Breast epithelium (tissue), 4 donors: ENCODE data around the gene HOXB6. TPM values are rescaled to one million over a fixed set of nuclear protein-coding genes. Genes with fewer than 3 reads are reported as not detected.
A peak's percentile ranks its signal among the peaks of the same experiment; 100 is the strongest.

ENCODE experiments used
- DNase-seq, 2 donors: peaks; one replicate each; pipeline ENCODE4 v3.0.0-alpha.2; 2019; ENCODE audit warnings: low spot score in 2 of 2
- H3K27ac ChIP-seq, 2 donors: fragments of 200-600 bp; sonication (generic) in 1 of 2; one replicate each; pipeline ENCODE4 v1.5.1; 2016 to 2019; ENCODE audit warnings: mild to moderate bottlenecking in 1 of 2
- H3K27me3 ChIP-seq, 2 donors: fragments of 200-600 bp; sonication (generic) in 1 of 2; one replicate each; pipeline versions ENCODE4 v1.5.1 to v1.6.0; 2017 to 2019; ENCODE audit warnings: control low read depth in 1 of 2, mild to moderate bottlenecking in 1 of 2
- H3K36me3 ChIP-seq: fragments of 200-600 bp; one replicate; pipeline ENCODE4 v1.5.1; 2019
- H3K4me1 ChIP-seq, 2 donors: fragments of 200-600 bp; sonication (generic); one replicate each; pipeline ENCODE4 v1.5.1; 2016 to 2019; ENCODE audit warnings: control low read depth in 1 of 2
- H3K4me3 ChIP-seq, 3 donors: fragments of 200-600 bp; sonication (generic); 1 replicate in 2 of 3; 2 replicates in 1 of 3; pipeline ENCODE4 v1.5.1; 2016 to 2019; ENCODE audit warnings: mild to moderate bottlenecking in 3 of 3, moderate library complexity in 2 of 3
- H3K9me3 ChIP-seq, 2 donors: fragments of 200-600 bp; sonication (generic) in 1 of 2; one replicate each; pipeline ENCODE4 v1.5.1; 2016 to 2019; ENCODE audit warnings: control low read depth in 1 of 2
- POLR2A ChIP-seq: fragments of 450-650 bp; IDR thresholded peaks from one replicate; pipeline ENCODE4 v1.6.1; 2016; ENCODE audit warnings: antibody characterized with exemption, mild to moderate bottlenecking, moderate library complexity
- POLR2AphosphoS5 ChIP-seq, 3 donors: sonication (generic); formaldehyde crosslinking; IDR thresholded peaks; one replicate each; pipeline ENCODE4 v1.6.1; 2017; ENCODE audit warnings: antibody characterized with exemption in 3 of 3
- intact Hi-C: fragments of 100-400 bp; cut with DNase I; formaldehyde crosslinking; loops from one replicate; pipeline ENCODE4 v1.15.1; 2023; ENCODE audit warnings: low total_unique reads
- total RNA-seq, 3 donors: library from RNA; depleted of rRNA; stranded (reverse); fragments of >200 nt; gene quantifications; one replicate each; pipeline ENCODE4 v1.1.0, GENCODE V29; 2016
- TF ChIP-seq, protein P1 (sequence below), 3 donors: fragments of 450-650 bp; IDR thresholded peaks; one replicate each; pipeline ENCODE4 v1.5.1; 2016 to 2017; ENCODE audit warnings: antibody characterized with exemption in 3 of 3, mild to moderate bottlenecking in 3 of 3, moderate library complexity in 3 of 3

The HOXB6 gene
- total RNA-seq, 3 donors from 2014 or later: 1.0 to 24.9 (median 18.2) TPM

DNA sequence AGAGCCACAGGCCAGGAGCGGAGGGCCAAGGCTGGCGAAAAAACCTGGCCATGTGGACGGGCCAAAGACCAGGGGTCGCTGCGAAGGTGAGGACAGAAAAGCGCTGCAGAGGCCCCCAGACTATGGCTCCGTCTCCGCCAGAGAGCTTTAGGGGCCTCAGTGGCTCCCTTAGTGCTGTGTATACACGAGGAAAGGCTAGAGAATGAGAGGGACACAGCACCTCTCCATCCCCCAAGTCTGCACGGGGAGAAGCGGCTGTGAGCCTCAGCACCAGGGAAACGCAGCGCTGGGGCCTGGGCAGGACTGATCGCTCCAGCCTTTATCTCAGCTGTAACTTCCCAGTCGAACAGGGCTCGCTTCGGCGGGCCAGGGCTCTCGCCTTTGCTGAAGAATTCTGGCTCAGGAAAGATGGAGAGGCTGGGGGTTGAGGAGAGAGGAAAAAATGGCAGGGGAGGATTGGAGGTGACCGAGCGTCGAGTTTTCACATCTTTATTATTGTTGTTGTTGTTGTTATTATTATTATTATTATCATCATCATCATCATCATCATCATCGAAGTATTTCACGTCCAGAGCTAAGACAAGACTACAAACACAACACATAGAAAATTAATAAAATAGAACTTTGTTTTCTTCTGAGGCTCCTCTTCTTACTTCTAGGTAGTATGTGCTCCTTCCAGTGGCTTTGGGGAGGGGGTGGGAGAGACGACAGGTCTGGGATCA, 9.3 kb downstream of the HOXB6 start:
- peaks cover 0 to 10% of the 10 kb centered on the region in 2 donors for H3K4me1 ChIP-seq
- intact Hi-C loops: no loop called here
- H3K9me3 ChIP-seq: no peaks in the 10 kb centered on the region
- H3K27ac ChIP-seq: no peak overlapping the region
- no peaks in the 10 kb centered on the region for H3K36me3 ChIP-seq
- H3K27me3 ChIP-seq: peaks cover 0 to 92% of the 10 kb centered on the region in 2 donors
- TF ChIP-seq, protein P1, sequence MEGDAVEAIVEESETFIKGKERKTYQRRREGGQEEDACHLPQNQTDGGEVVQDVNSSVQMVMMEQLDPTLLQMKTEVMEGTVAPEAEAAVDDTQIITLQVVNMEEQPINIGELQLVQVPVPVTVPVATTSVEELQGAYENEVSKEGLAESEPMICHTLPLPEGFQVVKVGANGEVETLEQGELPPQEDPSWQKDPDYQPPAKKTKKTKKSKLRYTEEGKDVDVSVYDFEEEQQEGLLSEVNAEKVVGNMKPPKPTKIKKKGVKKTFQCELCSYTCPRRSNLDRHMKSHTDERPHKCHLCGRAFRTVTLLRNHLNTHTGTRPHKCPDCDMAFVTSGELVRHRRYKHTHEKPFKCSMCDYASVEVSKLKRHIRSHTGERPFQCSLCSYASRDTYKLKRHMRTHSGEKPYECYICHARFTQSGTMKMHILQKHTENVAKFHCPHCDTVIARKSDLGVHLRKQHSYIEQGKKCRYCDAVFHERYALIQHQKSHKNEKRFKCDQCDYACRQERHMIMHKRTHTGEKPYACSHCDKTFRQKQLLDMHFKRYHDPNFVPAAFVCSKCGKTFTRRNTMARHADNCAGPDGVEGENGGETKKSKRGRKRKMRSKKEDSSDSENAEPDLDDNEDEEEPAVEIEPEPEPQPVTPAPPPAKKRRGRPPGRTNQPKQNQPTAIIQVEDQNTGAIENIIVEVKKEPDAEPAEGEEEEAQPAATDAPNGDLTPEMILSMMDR (IDR thresholded peaks at IDR 0.05): no peak
- TF ChIP-seq POLR2AphosphoS5 (IDR thresholded peaks at IDR 0.05) (no peak), POLR2A (no peak)
- no peak for DNase-seq
- H3K4me3 ChIP-seq: no peak overlapping the region

DNA sequence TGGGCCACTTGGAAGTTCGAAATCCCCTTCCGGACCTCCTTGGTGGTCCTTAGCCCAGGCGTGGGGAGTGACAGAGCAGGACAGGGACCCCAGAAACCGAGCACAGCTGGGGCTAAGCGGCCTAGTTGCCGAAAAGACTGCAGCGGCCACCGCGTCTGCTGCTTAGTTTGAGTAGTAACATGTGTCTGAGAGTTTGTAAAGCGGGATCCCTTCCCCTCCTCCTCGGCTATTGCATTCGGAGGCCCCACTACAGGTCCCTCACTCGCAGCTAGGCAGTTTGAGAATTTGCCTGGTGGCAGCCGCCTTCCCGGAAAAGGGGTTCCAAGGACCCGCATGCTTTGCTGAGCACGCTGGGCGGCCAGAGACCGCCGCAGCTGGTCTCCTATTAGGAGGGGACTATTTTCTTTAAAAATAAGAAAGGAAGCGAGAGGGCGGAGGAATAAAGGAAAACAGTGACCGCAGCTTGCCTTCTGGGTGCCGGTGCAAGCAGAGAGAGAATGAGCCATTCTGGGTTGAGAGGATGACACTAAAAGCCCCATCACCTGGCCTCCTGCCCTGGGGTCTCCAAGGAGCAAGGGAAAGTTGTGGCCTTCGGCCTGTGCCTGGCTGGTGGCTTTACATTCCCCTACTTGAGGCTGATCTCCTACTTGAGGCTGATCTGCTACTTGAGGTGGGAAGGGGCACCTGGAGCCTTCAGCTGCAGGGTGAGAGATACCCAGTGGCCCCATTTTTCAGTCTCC, 10.1 kb downstream of the HOXB6 start:
- Histone ChIP-seq H3K9me3 (no peaks in the 10 kb centered on the region), H3K27me3 (peaks cover 0 to 88% of the 10 kb centered on the region in 2 donors), H3K36me3 (no peaks in the 10 kb centered on the region), H3K4me3 (no peak overlapping the region), H3K27ac (no peak overlapping the region), H3K4me1 (peaks cover 0 to 10% of the 10 kb centered on the region in 2 donors)
- intact Hi-C loops: loop anchor here (5.0 kb wide), 1 partner anchor 102 kb away; no protein-coding TSS in a partner anchor
- no peak for DNase-seq
- TF ChIP-seq POLR2A (no peak), POLR2AphosphoS5 (IDR thresholded peaks at IDR 0.05) (no peak)
- TF ChIP-seq, protein P1 (IDR thresholded peaks at IDR 0.05): no peak

DNA sequence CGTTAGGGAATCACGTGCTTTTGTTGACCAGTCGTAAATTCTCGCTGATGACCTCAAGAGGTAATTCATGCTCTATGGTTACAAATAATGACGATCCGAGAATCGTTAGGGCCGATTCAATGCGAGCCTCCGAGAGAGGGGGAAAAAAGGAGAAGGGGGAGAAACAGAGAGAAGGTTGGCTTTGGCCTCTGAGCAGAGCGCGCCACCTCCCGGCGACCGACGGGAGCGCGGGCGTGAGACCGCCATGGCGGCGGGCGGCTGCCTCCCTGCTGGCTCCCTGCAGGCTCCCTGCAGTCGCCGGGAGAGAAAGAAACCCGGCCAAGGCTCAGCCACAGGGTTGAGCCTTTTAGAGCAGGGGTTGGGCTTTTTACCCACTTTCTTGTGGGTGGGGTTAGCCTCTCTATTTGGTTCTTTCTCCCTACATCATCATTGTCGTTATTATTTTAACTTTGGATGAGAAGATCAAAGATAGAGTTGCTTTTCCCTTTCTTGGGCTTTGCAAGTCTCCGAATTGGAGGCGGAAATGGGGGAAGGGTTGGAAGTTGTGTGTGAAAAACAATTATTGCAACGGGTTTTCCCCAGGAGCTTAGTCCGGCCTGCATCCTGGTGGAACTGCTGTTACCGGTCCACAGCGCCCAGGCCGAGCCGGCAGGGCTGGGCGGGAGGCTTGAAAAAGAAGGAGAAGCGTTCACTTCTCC, 10.8 kb downstream of the HOXB6 start:
- peak in 1 of 3 donors; percentile 27 for TF ChIP-seq POLR2AphosphoS5 (IDR thresholded peaks at IDR 0.05)
- TF ChIP-seq, protein P1 (IDR thresholded peaks at IDR 0.05): peak; percentile 70 to 81 (median 73)
- TF ChIP-seq POLR2A: no peak
- Histone ChIP-seq H3K4me3 (peak overlapping the region; percentile 41 to 68 (median 43)), H3K27ac (no peak overlapping the region), H3K36me3 (no peaks in the 10 kb centered on the region), H3K9me3 (no peaks in the 10 kb centered on the region), H3K4me1 (peaks cover 0 to 10% of the 10 kb centered on the region in 2 donors), H3K27me3 (peaks cover 0 to 82% of the 10 kb centered on the region in 2 donors)
- intact Hi-C loops: loop anchor here (5.0 kb wide), 1 partner anchor 102 kb away; no protein-coding TSS in a partner anchor
- peak in 1 of 2 donors; percentile 79 for DNase-seq

DNA sequence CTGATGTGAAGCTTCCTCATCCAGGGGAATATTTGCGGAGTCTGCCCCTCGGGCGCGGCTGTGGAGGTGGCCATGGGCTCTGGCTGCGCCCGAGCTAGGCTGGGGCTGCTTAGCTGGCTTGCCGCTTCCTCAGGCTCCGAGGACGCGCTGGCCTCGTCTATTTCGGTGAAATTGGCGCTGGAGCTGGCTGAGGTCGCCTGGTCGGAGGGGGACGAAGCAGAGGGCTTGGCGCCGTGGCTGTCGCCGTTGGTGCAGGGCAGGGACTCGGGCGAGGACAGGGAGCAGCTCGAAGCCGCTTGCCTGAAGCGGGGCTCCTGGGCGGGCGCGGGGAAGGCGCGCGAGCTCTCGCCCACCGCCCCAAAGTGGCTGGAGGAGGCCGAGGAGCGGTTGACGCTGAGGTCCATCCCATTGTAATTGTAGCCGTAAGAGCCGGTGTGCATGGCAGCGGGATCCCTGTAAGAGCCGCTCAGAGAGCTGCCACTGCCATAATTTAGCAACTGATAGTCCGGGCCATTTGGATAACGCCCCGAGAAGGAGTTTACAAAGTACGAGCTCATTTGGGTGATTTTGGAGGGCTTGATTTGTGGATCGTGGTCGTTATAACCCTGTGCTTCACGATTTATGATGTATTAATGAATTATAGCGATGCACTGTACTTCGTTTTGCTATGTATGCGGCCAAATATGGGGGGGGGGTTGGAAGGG, 11.5 kb downstream of the HOXB6 start, which contains the start of gene HOXB5:
Gene HOXB5 (minus strand): TSS at position 654 of the 704 bp plus-strand sequence. CDS start 97 bp downstream, at position 557.
- H3K4me1 ChIP-seq: peaks cover 0 to 10% of the 10 kb centered on the region in 2 donors
- H3K36me3 ChIP-seq: no peaks in the 10 kb centered on the region
- no peaks in the 10 kb centered on the region for H3K9me3 ChIP-seq
- peaks cover 0 to 78% of the 10 kb centered on the region in 2 donors for H3K27me3 ChIP-seq
- H3K4me3 ChIP-seq: peak within 1 kb of the TSS; percentile 41 to 68 (median 43)
- TF ChIP-seq, protein P1 (IDR thresholded peaks at IDR 0.05): no peak
- TF ChIP-seq POLR2AphosphoS5 (IDR thresholded peaks at IDR 0.05): no peak
- TF ChIP-seq POLR2A: no peak
- H3K27ac ChIP-seq: peak within 1 kb of the TSS in 1 of 2 donors; percentile 20
- intact Hi-C loops: loop anchor here (5.0 kb wide), 1 partner anchor 101 kb away; no protein-coding TSS in a partner anchor
- DNase-seq: no peak
